GM21447 (cell line): Measurements from ENCODE around the gene MSI2.

Source experiments
- ATAC-seq: cut with Tn5 transposase; IDR thresholded peaks from one replicate; pipeline ENCODE4 v1.9.1; 2021; ENCODE audit not compliant: unreplicated experiment

MSI2 gene

GRCh38 chr17:57665696-57666095 lies 409.4 kb downstream of the MSI2 start:
- no peak for ATAC-seq

- ATAC-seq = no peak
Measured at GRCh38 chr17:57666201-57666870, 410.0 kb downstream of the MSI2 start.

GRCh38 chr17:57666946-57667345 lies 410.6 kb downstream of the MSI2 start:
- no peak for ATAC-seq

- ATAC-seq = no peak
Measured at GRCh38 chr17:57667461-57667923, 411.2 kb downstream of the MSI2 start.

- no peak for ATAC-seq
Measured at GRCh38 chr17:57668332-57668731, 412.0 kb downstream of the MSI2 start.

GRCh38 chr17:57669671-57670529 lies 413.6 kb downstream of the MSI2 start:
- no peak for ATAC-seq

GRCh38 chr17:57670769-57671569 lies 414.6 kb downstream of the MSI2 start:
- no peak for ATAC-seq

- ATAC-seq = no peak
Measured at GRCh38 chr17:57671667-57672632, 415.6 kb downstream of the MSI2 start.

- no peak for ATAC-seq
Measured at GRCh38 chr17:57672971-57673370, 416.6 kb downstream of the MSI2 start.

- no peak for ATAC-seq
Measured at GRCh38 chr17:57674894-57675293, 418.6 kb downstream of the MSI2 start.

GRCh38 chr17:57675427-57676387 lies 419.4 kb downstream of the MSI2 start:
- no peak for ATAC-seq

GRCh38 chr17:57676543-57676942 lies 420.2 kb downstream of the MSI2 start:
- ATAC-seq = no peak

- ATAC-seq = no peak
Measured at GRCh38 chr17:57677301-57677700, 421.0 kb downstream of the MSI2 start.

GRCh38 chr17:57677858-57678257 lies 421.5 kb downstream of the MSI2 start:
- ATAC-seq = no peak

- ATAC-seq = no peak
Measured at GRCh38 chr17:57678393-57678792, 422.1 kb downstream of the MSI2 start.

GRCh38 chr17:57679356-57679755 lies 423.0 kb downstream of the MSI2 start:
- no peak for ATAC-seq

GRCh38 chr17:57679906-57680695 lies 423.8 kb downstream of the MSI2 start:
- no peak for ATAC-seq

GRCh38 chr17:57682701-57683100 lies 426.4 kb downstream of the MSI2 start:
- no peak for ATAC-seq
